ENCODE measurements around the gene IFT80. TPM values are rescaled to one million over a fixed set of nuclear protein-coding genes. Genes with fewer than 3 reads are reported as not detected.

The IFT80 gene
- total and polyA plus RNA-seq, 2 experiments from 2014 or later: 13.5 to 43.3 TPM

GRCh38 chr3:160370987-160371857 is 27.8 kb downstream of the IFT80 start:
- H3K36me3 ChIP-seq (replicated peaks; ENCODE audit: insufficient read depth, low read depth): no peaks in the 10 kb centered on the region
- H3K27me3 ChIP-seq: no peaks in the 10 kb centered on the region
- no peak overlapping the region for H3K4me3 ChIP-seq
- no peaks in the 10 kb centered on the region for H3K9me2 ChIP-seq (replicated peaks; ENCODE audit: insufficient read depth)
- no peaks in the 10 kb centered on the region for H3K9me3 ChIP-seq (ENCODE audit: low read depth)
- H3K79me2 ChIP-seq: no peaks in the 10 kb centered on the region
- no peak overlapping the region for H2AFZ ChIP-seq
- H3K4me2 ChIP-seq: no peak overlapping the region
- no peak for TF ChIP-seq EZH2 (IDR thresholded peaks at IDR 0.05; ENCODE audit: borderline replicate concordance)
- no peak for TF ChIP-seq EZH2phosphoT487 (IDR thresholded peaks at IDR 0.05; ENCODE audit: low read depth, severe bottlenecking, unreplicated experiment)
- no peak for TF ChIP-seq CTCF (IDR thresholded peaks at IDR 0.05; ENCODE audit: poor library complexity)
- H3K27ac ChIP-seq: no peak overlapping the region
- no peak for DNase-seq (ENCODE audit: low spot score)
- no peaks in the 10 kb centered on the region for H3K4me1 ChIP-seq (ENCODE audit: insufficient read depth)
- 89% methylated on average over 6 of the region's 6 CpGs for WGBS (ENCODE audit: low lambda C conversion rate, missing lambda C conversion rate)
- H4K20me1 ChIP-seq (ENCODE audit: insufficient read depth, poor library complexity, severe bottlenecking): no peaks in the 10 kb centered on the region

- H3K9me2 ChIP-seq (replicated peaks; ENCODE audit: insufficient read depth): no peaks in the 10 kb centered on the region
- TF ChIP-seq CTCF (IDR thresholded peaks at IDR 0.05; ENCODE audit: poor library complexity): no peak
- TF ChIP-seq EZH2phosphoT487 (IDR thresholded peaks at IDR 0.05; ENCODE audit: low read depth, severe bottlenecking, unreplicated experiment): no peak
- TF ChIP-seq EZH2 (IDR thresholded peaks at IDR 0.05; ENCODE audit: borderline replicate concordance): no peak
- no peak for DNase-seq (ENCODE audit: low spot score)
- no peak overlapping the region for H3K27ac ChIP-seq
- H3K4me1 ChIP-seq (ENCODE audit: insufficient read depth): no peaks in the 10 kb centered on the region
- H3K79me2 ChIP-seq: no peaks in the 10 kb centered on the region
- H3K36me3 ChIP-seq (replicated peaks; ENCODE audit: insufficient read depth, low read depth): no peaks in the 10 kb centered on the region
- H3K4me2 ChIP-seq: no peak overlapping the region
- H3K27me3 ChIP-seq: no peaks in the 10 kb centered on the region
- no peaks in the 10 kb centered on the region for H4K20me1 ChIP-seq (ENCODE audit: insufficient read depth, poor library complexity, severe bottlenecking)
- no peak overlapping the region for H2AFZ ChIP-seq
- WGBS (ENCODE audit: low lambda C conversion rate, missing lambda C conversion rate): 67% methylated on average over 1 of the region's 1 CpG
- H3K9me3 ChIP-seq (ENCODE audit: low read depth): no peaks in the 10 kb centered on the region
- H3K4me3 ChIP-seq: no peak overlapping the region
Measured at GRCh38 chr3:160369784-160370183, 29.2 kb downstream of the IFT80 start.

GRCh38 chr3:160368804-160369203 is 30.2 kb downstream of the IFT80 start:
- no peaks in the 10 kb centered on the region for H3K9me3 ChIP-seq (ENCODE audit: low read depth)
- H3K27ac ChIP-seq: no peak overlapping the region
- TF ChIP-seq EZH2 (IDR thresholded peaks at IDR 0.05; ENCODE audit: borderline replicate concordance) (no peak), EZH2phosphoT487 (IDR thresholded peaks at IDR 0.05; ENCODE audit: low read depth, severe bottlenecking, unreplicated experiment) (no peak), CTCF (IDR thresholded peaks at IDR 0.05; ENCODE audit: poor library complexity) (no peak)
- no peaks in the 10 kb centered on the region for H3K36me3 ChIP-seq (replicated peaks; ENCODE audit: insufficient read depth, low read depth)
- H3K27me3 ChIP-seq: no peaks in the 10 kb centered on the region
- no peaks in the 10 kb centered on the region for H3K9me2 ChIP-seq (replicated peaks; ENCODE audit: insufficient read depth)
- no peak overlapping the region for H2AFZ ChIP-seq
- H3K79me2 ChIP-seq: no peaks in the 10 kb centered on the region
- no peak for DNase-seq (ENCODE audit: low spot score)
- no peaks in the 10 kb centered on the region for H3K4me1 ChIP-seq (ENCODE audit: insufficient read depth)
- no peak overlapping the region for H3K4me3 ChIP-seq
- H4K20me1 ChIP-seq (ENCODE audit: insufficient read depth, poor library complexity, severe bottlenecking): no peaks in the 10 kb centered on the region
- H3K4me2 ChIP-seq: no peak overlapping the region
- WGBS (ENCODE audit: low lambda C conversion rate, missing lambda C conversion rate): 93% methylated on average over 2 of the region's 2 CpGs
